C4-2B (cell line): ENCODE results near the gene CDHR5.
A peak's percentile ranks its signal among the peaks of the same experiment; 100 is the strongest.

Experiments used
- H3K27ac ChIP-seq: fragments of 450-650 bp; 2 replicates; pipeline ENCODE4 v1.5.1; 2017
- ZFX ChIP-seq: fragments of 450-650 bp; IDR thresholded peaks from 2 replicates; pipeline ENCODE4 v1.6.1; 2017
- TF ChIP-seq, protein P1 (sequence below): fragments of 450-650 bp; conservative IDR thresholded peaks from 2 replicates; pipeline ENCODE4 v1.5.1; 2017; ENCODE audit warnings: mild to moderate bottlenecking

Gene CDHR5

DNA sequence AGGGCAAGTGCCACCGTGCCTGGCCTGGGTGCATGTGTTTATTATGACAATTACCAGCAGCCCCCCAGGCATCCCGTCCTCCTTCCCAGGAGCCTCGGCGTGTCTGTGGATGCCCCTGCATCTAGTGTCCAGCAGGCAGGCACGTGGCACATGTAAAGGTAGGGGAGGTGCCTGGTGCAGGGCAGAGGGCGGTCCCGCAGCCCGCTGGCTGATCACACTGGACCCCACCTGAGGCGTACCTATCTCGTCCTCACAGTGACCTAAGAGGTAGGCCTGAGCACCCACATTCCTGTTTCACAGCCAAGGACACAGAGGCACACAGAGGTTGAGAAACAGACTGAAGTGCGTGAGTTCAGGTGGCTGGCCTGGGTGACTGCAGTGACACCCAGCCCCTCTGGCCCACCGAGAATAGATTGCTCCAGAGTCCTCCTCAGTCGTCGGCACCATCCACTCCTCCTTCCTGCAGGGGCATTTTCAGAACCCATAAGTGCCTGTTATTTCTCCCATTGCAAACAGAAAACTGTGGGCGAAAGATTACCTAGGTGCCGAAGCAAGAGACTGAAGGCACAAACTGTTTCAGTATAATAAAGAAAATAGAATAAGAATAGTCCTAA is 51.5 kb downstream of the CDHR5 start:
- TF ChIP-seq, protein P1, sequence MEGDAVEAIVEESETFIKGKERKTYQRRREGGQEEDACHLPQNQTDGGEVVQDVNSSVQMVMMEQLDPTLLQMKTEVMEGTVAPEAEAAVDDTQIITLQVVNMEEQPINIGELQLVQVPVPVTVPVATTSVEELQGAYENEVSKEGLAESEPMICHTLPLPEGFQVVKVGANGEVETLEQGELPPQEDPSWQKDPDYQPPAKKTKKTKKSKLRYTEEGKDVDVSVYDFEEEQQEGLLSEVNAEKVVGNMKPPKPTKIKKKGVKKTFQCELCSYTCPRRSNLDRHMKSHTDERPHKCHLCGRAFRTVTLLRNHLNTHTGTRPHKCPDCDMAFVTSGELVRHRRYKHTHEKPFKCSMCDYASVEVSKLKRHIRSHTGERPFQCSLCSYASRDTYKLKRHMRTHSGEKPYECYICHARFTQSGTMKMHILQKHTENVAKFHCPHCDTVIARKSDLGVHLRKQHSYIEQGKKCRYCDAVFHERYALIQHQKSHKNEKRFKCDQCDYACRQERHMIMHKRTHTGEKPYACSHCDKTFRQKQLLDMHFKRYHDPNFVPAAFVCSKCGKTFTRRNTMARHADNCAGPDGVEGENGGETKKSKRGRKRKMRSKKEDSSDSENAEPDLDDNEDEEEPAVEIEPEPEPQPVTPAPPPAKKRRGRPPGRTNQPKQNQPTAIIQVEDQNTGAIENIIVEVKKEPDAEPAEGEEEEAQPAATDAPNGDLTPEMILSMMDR: no peak
- no peak for TF ChIP-seq ZFX
- H3K27ac ChIP-seq: no peak overlapping the region

DNA sequence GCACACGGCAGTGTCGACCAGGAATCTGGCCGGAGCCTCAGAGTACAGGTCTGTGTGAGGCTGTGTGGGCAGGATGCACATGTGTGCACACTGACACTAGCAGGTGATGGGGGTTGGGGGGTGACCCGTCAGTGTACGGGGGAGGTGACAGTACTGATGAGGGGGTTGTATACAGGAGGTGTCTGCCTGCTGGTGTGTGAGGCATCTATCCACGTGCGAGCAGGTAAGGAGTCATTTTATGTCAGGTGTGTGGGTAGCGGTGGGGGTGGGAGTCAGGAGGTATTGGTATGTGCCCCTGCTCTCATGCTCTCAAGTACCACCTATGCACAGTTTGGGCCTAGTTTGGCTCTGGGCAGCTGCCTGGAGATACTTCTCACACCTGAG is 53.0 kb downstream of the CDHR5 start:
- no peak for TF ChIP-seq ZFX
- TF ChIP-seq, protein P1: no peak

DNA sequence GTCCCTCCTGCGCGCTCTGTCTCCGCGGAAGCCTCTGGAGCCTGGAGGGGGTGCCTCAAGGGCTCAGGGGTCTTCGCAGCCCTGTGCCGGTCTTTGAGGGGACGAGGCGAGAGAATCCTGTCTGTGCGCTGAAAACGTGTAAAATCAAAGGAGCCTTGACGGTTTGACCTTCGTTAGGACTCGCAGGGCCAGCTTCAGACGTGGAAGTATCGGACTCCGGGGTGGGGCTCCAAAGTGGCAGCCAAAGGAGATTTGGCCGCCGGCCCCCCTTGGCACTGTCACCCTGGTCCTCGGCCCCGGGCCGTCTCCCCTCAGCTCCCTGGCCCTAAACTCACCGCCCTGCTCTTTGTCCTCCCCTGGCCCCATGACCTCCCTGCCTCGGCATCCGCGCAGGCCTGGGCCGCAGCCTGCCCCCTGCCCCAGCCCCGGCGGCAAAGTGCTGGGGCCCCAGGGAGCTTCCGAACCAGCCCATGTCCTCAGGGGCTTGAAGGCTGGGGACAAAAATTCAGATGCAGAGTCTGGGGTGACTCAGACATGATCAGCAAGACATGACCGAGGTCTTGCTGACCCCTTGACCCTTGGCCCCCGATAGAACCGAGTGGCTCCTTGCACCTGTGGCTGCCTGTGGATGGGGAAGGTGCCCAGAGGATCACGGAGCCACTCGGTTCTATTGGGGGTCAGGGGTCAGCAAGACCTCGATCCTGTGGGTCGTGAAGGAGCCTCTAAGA is 55.4 kb downstream of the CDHR5 start:
- H3K27ac ChIP-seq: peak overlapping the region; percentile 90
- TF ChIP-seq, protein P1: no peak
- TF ChIP-seq ZFX: no peak

More for the DNA sequence above, 53.0 kb downstream of the CDHR5 start:
- H3K27ac ChIP-seq: no peak overlapping the region

DNA sequence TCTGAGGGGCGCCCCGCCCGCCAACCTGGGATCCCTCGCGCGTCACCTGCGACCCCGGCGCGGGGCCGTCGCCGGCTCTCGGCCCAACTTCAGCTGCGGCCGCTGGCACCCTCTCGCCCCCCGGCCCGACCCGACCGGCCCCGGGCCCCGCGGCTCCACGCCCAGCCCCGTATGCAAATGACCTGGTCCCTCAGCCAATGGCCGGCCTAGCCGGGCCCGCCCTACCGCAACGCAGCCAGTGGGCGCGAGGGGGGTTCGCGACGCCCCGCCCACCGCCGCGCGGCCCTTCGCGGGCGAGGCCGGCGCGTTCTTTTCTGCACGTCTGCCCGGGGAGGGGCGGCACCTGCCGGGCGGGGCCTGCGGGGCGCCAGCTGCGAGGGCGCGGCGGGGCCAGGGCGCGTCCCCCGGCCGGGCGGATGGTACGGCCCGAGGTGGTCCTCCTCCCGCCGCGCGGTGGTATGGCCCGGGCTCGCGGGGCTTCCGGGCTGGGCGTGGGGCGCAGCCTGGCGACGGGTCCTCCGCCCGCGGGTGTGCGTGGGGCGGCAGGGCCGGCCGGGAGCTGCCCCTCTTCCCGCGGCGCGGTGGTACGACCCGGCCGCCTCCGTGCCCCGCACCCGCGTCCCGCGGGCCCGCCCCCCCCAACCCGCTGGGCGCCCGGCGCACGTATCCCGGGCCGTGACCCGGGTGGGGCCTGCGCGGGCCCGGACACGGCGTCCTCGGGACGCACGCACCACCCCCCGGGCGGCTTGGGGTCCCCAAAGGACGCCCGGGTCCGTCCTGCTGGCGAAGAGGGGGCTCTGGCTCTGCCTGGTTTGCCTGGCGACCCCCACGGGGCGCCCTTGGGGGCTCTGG is 56.2 kb downstream of the CDHR5 start:
- TF ChIP-seq, protein P1: no peak
- TF ChIP-seq ZFX: peak; percentile 32; the same call in 1 of the 2 replicates
- H3K27ac ChIP-seq: peak overlapping the region; percentile 90

GRCh38 chr11:567629-568292 is 57.0 kb downstream of the CDHR5 start:
- H3K27ac ChIP-seq: peak overlapping the region; percentile 90

DNA sequence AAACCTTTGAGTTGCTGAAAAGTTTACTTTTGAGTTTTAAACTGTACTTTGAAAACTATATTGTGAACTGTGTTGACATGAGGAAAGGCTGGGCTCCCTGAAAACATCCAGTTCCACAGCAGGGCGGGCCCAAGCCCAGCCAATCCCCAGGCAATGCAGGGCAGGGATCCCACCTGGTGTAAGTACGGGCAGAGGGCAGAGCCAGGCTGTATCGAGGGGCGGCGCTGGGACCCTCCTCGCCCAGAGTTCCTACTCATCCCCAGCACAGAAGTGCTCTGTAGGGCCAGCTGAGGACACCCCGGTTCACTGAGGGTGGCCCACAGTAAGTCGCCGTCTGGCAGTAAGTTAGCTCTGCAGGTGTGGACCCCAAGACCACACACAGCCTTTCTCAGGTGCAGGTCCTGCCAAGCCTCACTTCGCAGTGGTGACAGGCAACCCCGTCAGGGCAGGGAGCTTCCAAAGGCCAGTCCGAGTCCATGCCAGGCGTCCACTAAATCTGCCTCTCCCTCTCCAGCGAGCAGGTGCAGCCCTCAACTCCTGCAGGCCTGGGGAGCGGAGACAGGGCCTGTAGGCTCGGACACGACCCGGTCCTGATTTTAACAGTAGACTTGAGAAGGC is 57.6 kb downstream of the CDHR5 start:
- H3K27ac ChIP-seq: no peak overlapping the region; the same call in 1 of the 2 replicates

More at GRCh38 chr11:567629-568292, 57.0 kb downstream of the CDHR5 start:
- TF ChIP-seq, protein P1: no peak
- no peak for TF ChIP-seq ZFX

More for the DNA sequence above, 57.6 kb downstream of the CDHR5 start:
- TF ChIP-seq, protein P1: no peak
- TF ChIP-seq ZFX: no peak
